ENCODE data around the gene TMEM9. TPM values are rescaled to one million over a fixed set of nuclear protein-coding genes. Genes with fewer than 3 reads are reported as not detected.

TMEM9 gene
- total RNA-seq, 2 experiments from 2014 or later, result 19.7 to 20.5 TPM

GRCh38 chr1:201119206-201120197, 34.8 kb downstream of the TMEM9 start:
- intact Hi-C loops (cut with micrococcal nuclease), result loop anchor here (1.0 to 10.0 kb wide), 2 partner anchors 33 to 315 kb away; no protein-coding TSS in a partner anchor
- no peak overlapping the region for H3K4me3 Mint-ChIP-seq
- no peaks in the 10 kb centered on the region for H3K9me3 Mint-ChIP-seq
- DNase-seq, result peak; percentile 82
- H3K27me3 Mint-ChIP-seq (ENCODE audit: low read depth), result peaks cover 2% of the 10 kb centered on the region
- peaks cover 3% of the 10 kb centered on the region for H3K4me1 Mint-ChIP-seq (ENCODE audit: low read depth)
- no peaks in the 10 kb centered on the region for H3K36me3 Mint-ChIP-seq (ENCODE audit: low read depth)
- H3K27ac Mint-ChIP-seq, result no peak overlapping the region
- CTCF ChIA-PET, result interaction anchor here (0.7 to 2.7 kb wide), 23 partner anchors 9 to 275 kb away, joined by 3 to 20 read pairs (median 4); partner anchors contain the start of gene TMEM9

GRCh38 chr1:201116091-201116490, 38.2 kb downstream of the TMEM9 start:
- peaks cover 4% of the 10 kb centered on the region for H3K4me1 Mint-ChIP-seq (ENCODE audit: low read depth)
- H3K36me3 Mint-ChIP-seq (ENCODE audit: low read depth), result no peaks in the 10 kb centered on the region
- intact Hi-C loops (cut with micrococcal nuclease), result loop anchor here (10.0 kb wide), 1 partner anchor 311 kb away; no protein-coding TSS in a partner anchor
- H3K27me3 Mint-ChIP-seq (ENCODE audit: low read depth), result peaks cover 2% of the 10 kb centered on the region
- DNase-seq, result no peak
- no peak overlapping the region for H3K27ac Mint-ChIP-seq
- H3K4me3 Mint-ChIP-seq, result no peak overlapping the region
- H3K9me3 Mint-ChIP-seq, result no peaks in the 10 kb centered on the region
- CTCF ChIA-PET, result interaction anchor here (1.2 kb wide), 1 partner anchor 31 kb away, joined by 3 read pairs; no protein-coding TSS in a partner anchor

GRCh38 chr1:201115390-201115937, 38.8 kb downstream of the TMEM9 start:
- Mint-ChIP-seq H3K27ac (no peak overlapping the region), H3K9me3 (no peaks in the 10 kb centered on the region), H3K36me3 (ENCODE audit: low read depth) (no peaks in the 10 kb centered on the region), H3K4me3 (no peak overlapping the region), H3K4me1 (ENCODE audit: low read depth) (peaks cover 4% of the 10 kb centered on the region), H3K27me3 (ENCODE audit: low read depth) (peaks cover 2% of the 10 kb centered on the region)
- CTCF ChIA-PET, result interaction anchor here (1.1 to 1.5 kb wide), 4 partner anchors 11 to 155 kb away, joined by 3 to 6 read pairs (median 4); no protein-coding TSS in a partner anchor
- no peak for DNase-seq
- intact Hi-C loops (cut with micrococcal nuclease), result loop anchor here (2.0 to 10.0 kb wide), 3 partner anchors 227 to 557 kb away; no protein-coding TSS in a partner anchor

- Mint-ChIP-seq H3K9me3 (no peaks in the 10 kb centered on the region), H3K4me3 (peak overlapping the region; percentile 81), H3K4me1 (ENCODE audit: low read depth) (peaks cover 2% of the 10 kb centered on the region), H3K27me3 (ENCODE audit: low read depth) (peaks cover 2% of the 10 kb centered on the region), H3K27ac (no peak overlapping the region), H3K36me3 (ENCODE audit: low read depth) (no peaks in the 10 kb centered on the region)
- intact Hi-C loops (cut with micrococcal nuclease), result loop anchor here (1.0 to 10.0 kb wide), 9 partner anchors 28 to 556 kb away; no protein-coding TSS in a partner anchor
- CTCF ChIA-PET, result interaction anchor here (0.6 to 2.8 kb wide), 19 partner anchors 8 to 579 kb away, joined by 3 to 32 read pairs (median 4); no protein-coding TSS in a partner anchor
- DNase-seq, result peak; percentile 89
Observed at GRCh38 chr1:201114245-201115131, 39.8 kb downstream of the TMEM9 start.

GRCh38 chr1:201113451-201114244, 40.6 kb downstream of the TMEM9 start:
- no peak for DNase-seq
- Mint-ChIP-seq H3K27me3 (ENCODE audit: low read depth) (no peaks in the 10 kb centered on the region), H3K9me3 (no peaks in the 10 kb centered on the region), H3K4me1 (ENCODE audit: low read depth) (peaks cover 2% of the 10 kb centered on the region), H3K36me3 (ENCODE audit: low read depth) (no peaks in the 10 kb centered on the region), H3K27ac (no peak overlapping the region), H3K4me3 (peak overlapping the region; percentile 81)
- CTCF ChIA-PET, result interaction anchor here (0.5 to 2.8 kb wide), 20 partner anchors 9 to 578 kb away, joined by 3 to 32 read pairs (median 4); no protein-coding TSS in a partner anchor
- intact Hi-C loops (cut with micrococcal nuclease), result loop anchor here (1.0 to 10.0 kb wide), 9 partner anchors 27 to 555 kb away; no protein-coding TSS in a partner anchor

- H3K27ac Mint-ChIP-seq, result no peak overlapping the region
- no peak overlapping the region for H3K4me3 Mint-ChIP-seq
- CTCF ChIA-PET, result interaction anchor here (0.8 to 2.8 kb wide), 7 partner anchors 10 to 183 kb away, joined by 3 to 32 read pairs (median 4); no protein-coding TSS in a partner anchor
- no peaks in the 10 kb centered on the region for H3K36me3 Mint-ChIP-seq (ENCODE audit: low read depth)
- intact Hi-C loops (cut with micrococcal nuclease), result loop anchor here (10.0 kb wide), 1 partner anchor 308 kb away; no protein-coding TSS in a partner anchor
- DNase-seq, result no peak
- H3K9me3 Mint-ChIP-seq, result no peaks in the 10 kb centered on the region
- peaks cover 2% of the 10 kb centered on the region for H3K4me1 Mint-ChIP-seq (ENCODE audit: low read depth)
- no peaks in the 10 kb centered on the region for H3K27me3 Mint-ChIP-seq (ENCODE audit: low read depth)
Observed at GRCh38 chr1:201112926-201113325, 41.3 kb downstream of the TMEM9 start.

GRCh38 chr1:201112173-201112731, 42.0 kb downstream of the TMEM9 start, which contains the start of gene CACNA1S:
TSS of gene CACNA1S (minus strand) at chr1:201112426. CDS start at chr1:201112339, 87 bp downstream.
- intact Hi-C loops (cut with micrococcal nuclease), result loop anchor here (10.0 kb wide), 1 partner anchor 307 kb away; no protein-coding TSS in a partner anchor
- H3K27me3 Mint-ChIP-seq (ENCODE audit: low read depth), result no peaks in the 10 kb centered on the region
- H3K27ac Mint-ChIP-seq, result no peak within 1 kb of the TSS
- CTCF ChIA-PET, result interaction anchor here (1.7 to 2.8 kb wide), 2 partner anchors 26 to 133 kb away, joined by 16 to 32 read pairs; no protein-coding TSS in a partner anchor
- peaks cover 2% of the 10 kb centered on the region for H3K4me1 Mint-ChIP-seq (ENCODE audit: low read depth)
- no peak within 1 kb of the TSS for H3K4me3 Mint-ChIP-seq
- no peak for DNase-seq
- H3K9me3 Mint-ChIP-seq, result no peaks in the 10 kb centered on the region
- H3K36me3 Mint-ChIP-seq (ENCODE audit: low read depth), result no peaks in the 10 kb centered on the region

- Mint-ChIP-seq H3K27me3 (ENCODE audit: low read depth) (no peaks in the 10 kb centered on the region), H3K36me3 (ENCODE audit: low read depth) (no peaks in the 10 kb centered on the region), H3K4me1 (ENCODE audit: low read depth) (peaks cover 2% of the 10 kb centered on the region), H3K4me3 (no peak overlapping the region), H3K9me3 (no peaks in the 10 kb centered on the region), H3K27ac (no peak overlapping the region)
- CTCF ChIA-PET, result interaction anchor here (1.1 to 1.7 kb wide), 4 partner anchors 25 to 139 kb away, joined by 3 to 5 read pairs (median 3); no protein-coding TSS in a partner anchor
- intact Hi-C loops (cut with micrococcal nuclease), result loop anchor here (10.0 kb wide), 1 partner anchor 307 kb away; no protein-coding TSS in a partner anchor
- DNase-seq, result no peak
Observed at GRCh38 chr1:201111672-201112071, 42.6 kb downstream of the TMEM9 start.

GRCh38 chr1:201111156-201111555, 43.1 kb downstream of the TMEM9 start:
- no peak overlapping the region for H3K4me3 Mint-ChIP-seq
- H3K9me3 Mint-ChIP-seq, result no peaks in the 10 kb centered on the region
- no peaks in the 10 kb centered on the region for H3K36me3 Mint-ChIP-seq (ENCODE audit: low read depth)
- H3K27me3 Mint-ChIP-seq (ENCODE audit: low read depth), result no peaks in the 10 kb centered on the region
- DNase-seq, result no peak
- peaks cover 2% of the 10 kb centered on the region for H3K4me1 Mint-ChIP-seq (ENCODE audit: low read depth)
- CTCF ChIA-PET, result interaction anchor here (1.1 to 1.7 kb wide), 4 partner anchors 24 to 138 kb away, joined by 3 to 5 read pairs (median 3); no protein-coding TSS in a partner anchor
- H3K27ac Mint-ChIP-seq, result no peak overlapping the region
- intact Hi-C loops (cut with micrococcal nuclease), result loop anchor here (10.0 kb wide), 1 partner anchor 306 kb away; no protein-coding TSS in a partner anchor

GRCh38 chr1:201110616-201111015, 43.7 kb downstream of the TMEM9 start:
- CTCF ChIA-PET, result interaction anchor here (1.1 to 1.7 kb wide), 3 partner anchors 24 to 131 kb away, joined by 3 to 5 read pairs (median 3); no protein-coding TSS in a partner anchor
- intact Hi-C loops (cut with micrococcal nuclease), result loop anchor here (10.0 kb wide), 1 partner anchor 306 kb away; no protein-coding TSS in a partner anchor
- Mint-ChIP-seq H3K4me1 (ENCODE audit: low read depth) (peaks cover 2% of the 10 kb centered on the region), H3K27ac (no peak overlapping the region), H3K27me3 (ENCODE audit: low read depth) (no peaks in the 10 kb centered on the region), H3K4me3 (no peak overlapping the region), H3K36me3 (ENCODE audit: low read depth) (no peaks in the 10 kb centered on the region), H3K9me3 (no peaks in the 10 kb centered on the region)
- no peak for DNase-seq

Measured in activated naive CD4-positive, alpha-beta T cell treated with anti-CD3 and anti-CD28 coated beads for 36 hours (primary cell).